NCI-H2227 treated with DMSO at 0.1 percent for 48 hours (cell line): ENCODE data around the gene LEUTX.
"Not testable (repeated sequence)": the region's sequence is repeated elsewhere in the genome, so short reads cannot be mapped to it uniquely, and the experiment has no call there.

ENCODE experiments used
- DNase-seq: peaks from one replicate; lab custom pipeline; 2025; lab: John Stamatoyannopoulos, UW

LEUTX gene, protein sequence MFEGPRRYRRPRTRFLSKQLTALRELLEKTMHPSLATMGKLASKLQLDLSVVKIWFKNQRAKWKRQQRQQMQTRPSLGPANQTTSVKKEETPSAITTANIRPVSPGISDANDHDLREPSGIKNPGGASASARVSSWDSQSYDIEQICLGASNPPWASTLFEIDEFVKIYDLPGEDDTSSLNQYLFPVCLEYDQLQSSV

DNA sequence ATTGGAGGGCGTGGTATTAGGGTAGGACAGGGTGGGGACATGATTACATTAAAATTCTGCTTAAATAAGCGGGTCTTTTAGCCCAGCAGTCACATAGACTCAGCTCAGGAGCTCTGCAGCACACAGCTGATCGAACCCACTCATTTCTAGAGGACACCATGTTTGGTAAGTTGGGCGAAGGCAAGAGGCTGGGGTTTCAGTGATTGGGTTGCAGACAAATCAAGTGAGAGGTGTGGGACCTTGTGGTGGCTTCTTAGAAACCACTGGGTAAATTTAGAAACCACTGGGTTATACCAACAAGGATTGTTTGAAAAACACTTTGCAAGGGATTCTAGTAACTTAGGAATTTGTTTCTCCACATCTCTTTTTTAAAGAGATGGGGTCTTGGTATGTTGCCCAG lies at the start of gene LEUTX:
LEUTX (plus strand) TSS at position 92 of the 400 bp plus-strand sequence; CDS start at position 159, 67 bp downstream.
- DNase-seq = no peak

GRCh38 chr19:39729594-39729993 lies 49.1 kb upstream of the LEUTX start:
- DNase-seq = no peak

DNA sequence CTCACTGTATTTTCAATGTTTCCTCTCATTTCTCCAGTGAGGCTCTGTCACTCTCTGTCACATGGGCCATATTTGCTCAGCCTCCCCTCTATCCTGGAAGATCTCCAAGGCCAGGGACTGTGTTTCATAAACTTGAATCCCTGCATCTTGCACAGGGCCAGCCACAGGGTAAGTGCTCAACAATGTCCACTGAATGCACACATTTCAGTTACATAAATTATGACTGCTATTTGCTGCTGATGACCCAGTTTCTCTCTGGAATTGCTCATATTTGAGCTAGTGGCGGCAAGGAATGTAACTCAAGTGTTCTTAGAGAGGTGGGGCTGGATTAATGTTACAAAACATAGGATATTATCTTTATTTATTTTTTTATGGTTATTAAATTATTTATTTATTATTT lies 47.0 kb upstream of the LEUTX start:
- no peak for DNase-seq

DNA sequence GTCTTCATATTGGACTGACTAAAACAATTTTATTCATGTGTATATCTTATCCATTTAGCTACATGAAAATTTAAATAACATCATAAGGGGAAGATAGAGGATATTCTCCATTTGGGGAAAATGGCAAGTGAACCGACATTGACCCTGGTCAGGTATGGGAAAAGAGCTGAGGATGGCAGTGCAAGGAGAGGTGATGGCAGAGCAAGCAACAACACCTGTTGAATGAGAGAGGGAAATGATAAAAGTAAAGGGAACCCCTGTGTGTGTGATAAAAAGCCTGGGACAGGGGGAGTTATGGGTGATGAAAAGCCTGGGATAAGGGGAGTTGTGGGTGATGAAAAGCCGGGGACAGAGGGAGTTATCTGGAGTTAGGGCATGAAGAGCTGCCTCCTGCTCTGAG lies 44.8 kb upstream of the LEUTX start:
- DNase-seq = no peak

GRCh38 chr19:39735688-39736087 lies 43.0 kb upstream of the LEUTX start:
- no peak for DNase-seq

- DNase-seq = no peak
Observed at GRCh38 chr19:39736088-39736487, 42.6 kb upstream of the LEUTX start.

DNA sequence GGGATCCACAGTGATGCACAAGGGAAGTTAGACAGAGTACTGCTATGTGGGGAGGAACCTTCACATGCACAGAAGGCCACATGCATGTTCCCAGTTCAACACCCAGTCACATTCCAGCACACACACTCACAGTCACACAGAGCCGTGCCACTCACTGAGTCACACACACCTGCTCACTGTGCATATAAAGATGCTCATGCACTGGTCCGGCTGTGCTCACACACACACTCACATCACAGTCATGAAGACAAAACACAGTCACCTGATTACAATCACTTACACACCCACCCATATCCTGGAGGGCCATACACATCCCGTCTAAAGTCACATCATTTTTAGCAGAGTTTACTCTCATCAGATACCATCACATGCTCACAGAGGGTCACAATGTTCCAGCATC lies 41.3 kb upstream of the LEUTX start:
- no peak for DNase-seq

GRCh38 chr19:39737891-39738290 lies 40.8 kb upstream of the LEUTX start, which contains the start of gene CLC:
CLC (minus strand) TSS chr19:39738029; CDS start chr19:39737952, 77 bp downstream.
- no peak for DNase-seq

GRCh38 chr19:39738814-39739213 lies 39.8 kb upstream of the LEUTX start:
- no peak for DNase-seq

GRCh38 chr19:39740395-39740794 lies 38.3 kb upstream of the LEUTX start:
- no peak for DNase-seq

DNA sequence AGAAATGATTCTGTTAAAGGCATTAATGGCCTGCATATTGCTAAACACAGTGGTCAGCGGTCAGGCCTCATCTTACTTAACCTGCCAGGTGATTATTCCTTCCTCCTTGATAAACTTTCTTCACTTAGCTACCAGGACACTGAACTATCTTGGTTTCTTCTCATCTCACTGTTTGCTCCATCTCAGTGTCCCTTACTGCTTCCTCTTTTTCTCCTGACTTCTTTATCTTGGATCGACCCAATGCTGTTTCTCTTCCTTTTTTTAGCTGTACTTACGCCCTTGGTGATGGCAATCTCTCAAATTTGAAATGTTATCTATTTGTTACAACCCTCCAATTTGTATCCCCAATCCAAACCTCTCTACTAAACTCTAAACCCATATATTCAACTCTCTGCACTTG lies 33.0 kb upstream of the LEUTX start:
- no peak for DNase-seq

DNA sequence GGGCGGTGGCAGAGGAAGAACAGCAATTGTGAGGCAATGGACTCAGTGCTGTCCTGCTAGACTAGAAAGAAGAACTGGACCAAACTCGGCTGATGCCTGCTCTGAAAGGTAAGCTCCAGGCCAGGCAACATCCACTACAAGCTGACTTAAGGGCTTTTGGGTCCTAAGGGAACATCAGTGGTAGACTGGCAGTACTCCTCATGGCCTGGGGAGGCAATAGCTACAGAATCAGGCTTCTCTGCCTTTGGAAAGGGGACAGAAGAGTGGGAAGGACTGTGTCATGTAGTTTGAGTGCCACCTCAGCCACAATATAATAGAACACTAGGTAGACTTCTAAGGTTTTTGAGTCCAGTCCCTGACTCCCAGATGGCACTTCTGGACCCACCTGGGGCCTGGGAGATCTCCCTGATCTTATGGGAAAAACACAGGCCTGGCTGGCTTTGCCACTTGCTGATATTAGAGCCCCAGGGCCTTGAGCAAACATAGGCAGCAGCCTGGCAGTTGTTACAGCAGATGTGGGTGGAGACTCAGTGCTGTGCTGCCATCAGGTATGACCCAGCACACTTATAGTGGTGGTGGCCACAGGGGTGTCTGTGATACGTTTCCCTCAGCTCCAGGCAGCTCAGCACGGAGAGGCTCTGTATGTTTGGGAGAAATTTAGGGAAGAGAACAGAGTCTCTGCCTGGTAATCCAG lies 31.7 kb upstream of the LEUTX start:
- DNase-seq = no peak

- no peak for DNase-seq
Observed at GRCh38 chr19:39749981-39750380, 28.7 kb upstream of the LEUTX start.

DNA sequence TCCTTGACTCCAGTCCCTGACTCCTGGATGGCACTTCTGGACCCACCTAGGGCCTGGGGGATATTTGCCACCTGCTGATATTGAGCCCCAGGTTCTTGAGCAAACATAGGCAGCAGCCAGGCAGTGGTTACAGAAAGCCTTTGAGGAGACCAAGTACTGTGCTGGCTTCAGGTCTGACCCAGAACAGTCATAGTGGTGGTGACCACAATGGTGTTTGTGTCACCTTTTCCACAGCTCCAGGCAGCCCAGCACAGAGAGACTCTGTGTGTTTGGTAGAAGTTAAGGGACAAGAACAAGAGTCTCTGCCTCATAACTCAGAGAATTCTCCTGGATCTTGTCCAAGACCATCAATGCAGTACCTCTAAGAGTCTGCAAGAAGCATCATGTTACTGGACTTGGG lies 26.3 kb upstream of the LEUTX start:
- DNase-seq = no peak

GRCh38 chr19:39752795-39753194 lies 25.9 kb upstream of the LEUTX start:
- DNase-seq = no peak

DNA sequence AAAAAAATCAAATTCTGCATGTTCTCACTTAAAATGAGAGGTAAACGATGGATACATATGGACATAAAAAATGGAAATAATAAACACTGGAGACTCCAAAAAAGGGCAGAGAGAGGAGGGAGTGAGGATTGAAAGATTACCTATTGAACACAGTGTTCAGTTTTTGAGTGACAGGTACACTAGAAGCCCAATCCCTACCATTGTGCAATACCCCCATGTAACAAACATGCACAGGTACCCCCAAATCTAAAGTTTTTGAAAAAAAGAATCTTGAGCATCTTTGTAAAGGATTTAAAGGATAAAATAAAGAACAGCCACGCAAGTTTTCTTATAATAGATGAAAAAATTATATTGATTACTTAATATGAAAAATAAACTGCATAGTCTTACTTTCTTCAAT lies 24.1 kb upstream of the LEUTX start:
- no peak for DNase-seq

DNA sequence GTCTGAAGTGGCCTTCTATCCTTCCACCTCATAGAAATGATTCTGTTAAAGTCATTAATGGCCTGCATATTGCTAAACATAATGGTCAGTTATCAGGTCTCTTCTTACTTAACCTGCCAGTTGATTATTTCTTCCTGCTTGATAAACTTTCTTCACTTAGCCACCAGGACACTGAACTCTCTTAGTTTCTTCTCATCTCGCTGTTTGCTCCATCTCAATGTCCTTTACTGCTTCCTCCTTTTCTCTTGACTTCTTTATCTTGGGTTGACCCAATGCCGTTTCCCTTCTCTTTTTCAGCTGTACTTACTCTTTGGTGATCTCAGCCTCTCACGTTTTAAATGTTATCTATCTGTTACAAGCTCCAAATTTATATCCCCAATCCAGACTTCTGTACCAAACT lies 23.7 kb upstream of the LEUTX start:
- no peak for DNase-seq

GRCh38 chr19:39759457-39760184 lies 19.0 kb upstream of the LEUTX start:
- no peak for DNase-seq

GRCh38 chr19:39761851-39762250 lies 16.8 kb upstream of the LEUTX start:
- DNase-seq = not testable (repeated sequence)

- no peak for DNase-seq
Observed at GRCh38 chr19:39765091-39766076, 13.3 kb upstream of the LEUTX start.

GRCh38 chr19:39768334-39768733 lies 10.3 kb upstream of the LEUTX start:
- no peak for DNase-seq

DNA sequence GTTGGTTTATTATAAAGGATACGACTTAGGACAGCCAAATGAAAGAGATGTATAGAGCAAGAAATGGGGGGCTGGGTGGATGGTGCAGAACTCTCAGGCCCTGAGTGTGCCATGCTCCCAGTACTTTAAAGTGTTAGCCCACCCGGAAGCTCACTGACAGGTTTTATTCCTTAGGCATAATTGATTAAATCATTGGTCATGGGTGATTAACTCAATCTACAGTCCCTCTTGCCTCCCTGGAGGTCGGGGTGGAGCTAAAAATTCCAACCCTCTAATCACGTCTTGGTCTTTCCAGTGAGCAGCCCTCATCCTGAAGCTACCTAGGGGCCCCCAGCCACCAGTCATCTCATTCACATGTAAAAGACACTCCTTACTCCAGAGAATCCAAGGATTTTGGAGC lies 9.9 kb upstream of the LEUTX start:
- DNase-seq = no peak
